NCI-H1048 (cell line): ENCODE results near the gene CCDC185.

Experiments
- DNase-seq: peaks from one replicate; lab custom pipeline; 2025; lab: John Stamatoyannopoulos, UW

CCDC185 gene

GRCh38 chr1:223437151-223437550, 43.9 kb downstream of the CCDC185 start:
- no peak for DNase-seq

GRCh38 chr1:223443397-223443796, 50.2 kb downstream of the CCDC185 start:
- DNase-seq = no peak

GRCh38 chr1:223444411-223444810, 51.2 kb downstream of the CCDC185 start:
- no peak for DNase-seq
